IPS-NIHi7 (cell line): Measurements from ENCODE around the gene GNS.

ENCODE experiments used
- DNase-seq: peaks from one replicate; pipeline ENCODE4 v3.0.0; 2012; ENCODE audit warnings: mixed read lengths; ENCODE audit errors: extremely low spot score

Gene GNS

GRCh38 chr12:64675795-64676194 is 83.4 kb downstream of the GNS start:
- DNase-seq: no peak

- no peak for DNase-seq
These were observed 84.8 kb downstream of the GNS start for GRCh38 chr12:64674367-64674922.

GRCh38 chr12:64673490-64674169 is 85.6 kb downstream of the GNS start:
- no peak for DNase-seq

- DNase-seq: no peak
These were observed 86.2 kb downstream of the GNS start for GRCh38 chr12:64672925-64673409.

GRCh38 chr12:64671681-64672080 is 87.5 kb downstream of the GNS start:
- DNase-seq: no peak

GRCh38 chr12:64670919-64671639 is 88.1 kb downstream of the GNS start:
- DNase-seq: no peak

GRCh38 chr12:64670019-64670418 is 89.2 kb downstream of the GNS start:
- DNase-seq: no peak

GRCh38 chr12:64669270-64669842 is 89.8 kb downstream of the GNS start:
- no peak for DNase-seq

- no peak for DNase-seq
These were observed 91.4 kb downstream of the GNS start for GRCh38 chr12:64667793-64668192.

GRCh38 chr12:64666054-64666914 is 92.9 kb downstream of the GNS start:
- DNase-seq: no peak

- no peak for DNase-seq
These were observed 93.7 kb downstream of the GNS start for GRCh38 chr12:64665514-64665913.
